Fibroblast of lung (primary cell): Measurements from ENCODE around the gene HCFC1R1. TPM values are rescaled to one million over a fixed set of nuclear protein-coding genes. Genes with fewer than 3 reads are reported as not detected.
"Not testable (repeated sequence)": the region's sequence is repeated elsewhere in the genome, so short reads cannot be mapped to it uniquely, and the experiment has no call there.

Experiments
- DNase-seq, 2 donors: peaks; one replicate each; pipeline versions ENCODE4 v3.0.0 to v3.0.0-alpha.2; 2010; ENCODE audit warnings: low read depth in 2 of 2
- H2AFZ ChIP-seq: 2 replicates; pipeline ENCODE4 v1.5.1; 2012; ENCODE audit warnings: low read length, control low read depth, inconsistent platforms
- H3K27ac ChIP-seq: 2 replicates; pipeline ENCODE4 v1.5.1; 2011; ENCODE audit warnings: low read length, control low read depth; ENCODE audit not compliant: insufficient read depth
- H3K27me3 ChIP-seq: 2 replicates; pipeline ENCODE4 v1.5.1; 2011; ENCODE audit warnings: mild to moderate bottlenecking, low read length; ENCODE audit not compliant: control insufficient read depth, insufficient read depth
- H3K36me3 ChIP-seq: 2 replicates; pipeline ENCODE4 v1.5.1; 2011; ENCODE audit warnings: low read length; ENCODE audit not compliant: control insufficient read depth, insufficient read depth
- H3K4me1 ChIP-seq: 2 replicates; pipeline ENCODE4 v1.5.1; 2011; ENCODE audit warnings: low read length; ENCODE audit not compliant: control insufficient read depth, insufficient read depth; ENCODE audit errors: extremely low read depth
- H3K4me2 ChIP-seq: 2 replicates; pipeline ENCODE4 v1.5.1; 2011; ENCODE audit warnings: low read length, control low read depth; ENCODE audit not compliant: insufficient read depth; ENCODE audit errors: extremely low read depth
- H3K4me3 ChIP-seq, 4 experiments: fragments of 200-600 bp in 1 of 4; sonication (generic) in 1 of 4; replicated peaks in 1 of 4; 2 replicates each; pipeline ENCODE4 v1.5.1; 2011 to 2016; ENCODE audit warnings: low read length in 4 of 4, low read depth in 3 of 4, mild to moderate bottlenecking in 3 of 4, control low read depth in 2 of 4, inconsistent platforms in 1 of 4, mixed read lengths in 1 of 4; ENCODE audit not compliant: insufficient read depth in 1 of 4; ENCODE audit errors: control extremely low read depth in 1 of 4
- H3K79me2 ChIP-seq: 2 replicates; pipeline ENCODE4 v1.5.1; 2012; ENCODE audit warnings: mild to moderate bottlenecking, low read length, inconsistent platforms; ENCODE audit not compliant: control insufficient read depth, insufficient read depth
- H3K9ac ChIP-seq: 2 replicates; pipeline ENCODE4 v1.5.1; 2011; ENCODE audit warnings: mild to moderate bottlenecking, low read length, control low read depth; ENCODE audit not compliant: insufficient read depth
- H3K9me3 ChIP-seq: 2 replicates; pipeline ENCODE4 v1.5.1; 2012; ENCODE audit warnings: low read depth, low read length; ENCODE audit not compliant: control insufficient read depth, insufficient read depth
- H4K20me1 ChIP-seq: 2 replicates; pipeline ENCODE4 v1.5.1; 2011; ENCODE audit warnings: low read length; ENCODE audit not compliant: control insufficient read depth, insufficient read depth; ENCODE audit errors: extremely low read depth
- EZH2 ChIP-seq: IDR thresholded peaks from 2 replicates; pipeline ENCODE4 v1.5.1; 2012; ENCODE audit warnings: low read length, control low read depth, mild to moderate bottlenecking; ENCODE audit errors: missing control alignments
- polyA plus RNA-seq, 2 donors: library from polyadenylated mRNA; depleted of rRNA in 1 of 2; stranded (reverse) in 1 of 2; unstranded in 1 of 2; fragments of >200 nt; gene quantifications; 2 replicates each; pipeline ENCODE4 v1.2.1, GENCODE V29; 2011 to 2012; ENCODE audit warnings: missing spikeins in 1 of 2
- total RNA-seq: library from RNA; depleted of rRNA; stranded (reverse); fragments of >200 nt; gene quantifications from 2 replicates; pipeline ENCODE4 v1.2.1, GENCODE V29; 2014
- TF ChIP-seq, protein P1 (sequence below), 2 donors: IDR thresholded peaks in 1 of 2; conservative IDR thresholded peaks in 1 of 2; 1 replicate in 1 of 2; 2 replicates in 1 of 2; pipeline ENCODE4 v1.5.1; 2011 to 2012; ENCODE audit warnings: low read length in 2 of 2, control low read depth in 1 of 2, inconsistent platforms in 1 of 2, low read depth in 1 of 2, mild to moderate bottlenecking in 1 of 2

HCFC1R1 gene
- total and polyA plus RNA-seq, 2 donors (not counting 1 experiment from before 2014, with no cell fraction given) = 58.0 to 75.5 TPM

DNA sequence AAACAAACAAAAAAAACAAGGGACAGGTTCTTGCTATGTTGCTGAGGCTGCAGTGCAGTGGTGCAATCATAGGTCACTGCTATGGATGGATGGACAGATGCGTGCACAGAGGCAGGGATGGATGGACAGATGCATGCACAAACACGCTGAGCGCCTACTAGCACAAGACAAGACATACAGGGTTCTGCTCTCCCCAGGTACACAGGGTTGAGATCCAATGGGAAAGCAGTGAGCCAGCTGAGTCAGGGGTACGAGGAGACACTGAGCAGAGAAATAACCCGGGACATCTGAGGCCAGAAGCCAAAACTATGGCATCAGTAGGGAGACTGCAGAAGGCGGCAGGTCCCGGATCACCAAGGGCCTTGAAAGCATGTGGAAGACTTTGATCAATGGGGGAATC is 47.9 kb upstream of the HCFC1R1 start:
- no peaks in the 10 kb centered on the region for H3K79me2 ChIP-seq
- H3K4me1 ChIP-seq = no peaks in the 10 kb centered on the region
- no peak overlapping the region for H3K27ac ChIP-seq
- TF ChIP-seq EZH2 = no peak
- TF ChIP-seq, protein P1, sequence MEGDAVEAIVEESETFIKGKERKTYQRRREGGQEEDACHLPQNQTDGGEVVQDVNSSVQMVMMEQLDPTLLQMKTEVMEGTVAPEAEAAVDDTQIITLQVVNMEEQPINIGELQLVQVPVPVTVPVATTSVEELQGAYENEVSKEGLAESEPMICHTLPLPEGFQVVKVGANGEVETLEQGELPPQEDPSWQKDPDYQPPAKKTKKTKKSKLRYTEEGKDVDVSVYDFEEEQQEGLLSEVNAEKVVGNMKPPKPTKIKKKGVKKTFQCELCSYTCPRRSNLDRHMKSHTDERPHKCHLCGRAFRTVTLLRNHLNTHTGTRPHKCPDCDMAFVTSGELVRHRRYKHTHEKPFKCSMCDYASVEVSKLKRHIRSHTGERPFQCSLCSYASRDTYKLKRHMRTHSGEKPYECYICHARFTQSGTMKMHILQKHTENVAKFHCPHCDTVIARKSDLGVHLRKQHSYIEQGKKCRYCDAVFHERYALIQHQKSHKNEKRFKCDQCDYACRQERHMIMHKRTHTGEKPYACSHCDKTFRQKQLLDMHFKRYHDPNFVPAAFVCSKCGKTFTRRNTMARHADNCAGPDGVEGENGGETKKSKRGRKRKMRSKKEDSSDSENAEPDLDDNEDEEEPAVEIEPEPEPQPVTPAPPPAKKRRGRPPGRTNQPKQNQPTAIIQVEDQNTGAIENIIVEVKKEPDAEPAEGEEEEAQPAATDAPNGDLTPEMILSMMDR (conservative IDR thresholded peaks at IDR 0.05 in 1 of 2, IDR thresholded peaks at IDR 0.05 in 1 of 2; ENCODE audit: low read depth in 1 of 2, low read length in 2 of 2) = no peak
- H4K20me1 ChIP-seq = no peaks in the 10 kb centered on the region
- H2AFZ ChIP-seq = no peak overlapping the region
- no peak overlapping the region for H3K9ac ChIP-seq
- no peak overlapping the region for H3K4me2 ChIP-seq
- no peak for DNase-seq
- H3K4me3 ChIP-seq = no peak overlapping the region
- H3K27me3 ChIP-seq = peaks cover 6% of the 10 kb centered on the region
- H3K36me3 ChIP-seq = no peaks in the 10 kb centered on the region
- no peaks in the 10 kb centered on the region for H3K9me3 ChIP-seq

DNA sequence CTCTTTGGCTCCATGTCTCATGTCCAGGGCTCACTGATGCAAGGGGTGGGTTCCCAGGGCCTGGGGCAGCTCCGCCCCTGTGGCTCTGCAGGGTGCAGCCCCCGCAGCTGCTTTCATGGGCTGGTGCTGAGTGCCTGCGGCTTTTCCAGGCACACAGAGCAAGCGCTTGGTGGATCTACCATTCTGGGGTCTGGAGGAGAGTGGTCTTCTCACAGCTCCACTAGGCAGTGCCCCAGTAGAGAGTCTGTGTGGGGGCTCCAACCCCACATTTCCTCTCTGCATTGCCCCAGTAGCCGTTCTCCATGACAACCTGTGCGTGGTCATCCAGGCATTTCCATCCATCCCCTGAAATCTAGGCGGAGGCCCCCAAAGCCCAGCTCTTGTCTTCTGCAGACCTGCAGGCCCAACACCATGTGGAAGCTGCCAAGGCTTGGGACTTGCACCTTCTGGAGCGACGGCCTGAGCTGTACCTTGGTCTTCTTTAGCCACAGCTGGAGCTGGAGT is 46.9 kb upstream of the HCFC1R1 start:
- Histone ChIP-seq H2AFZ (no peak overlapping the region), H3K4me2 (no peak overlapping the region)
- DNase-seq = no peak

GRCh38 chr16:3069146-3069545 is 45.4 kb upstream of the HCFC1R1 start:
- H2AFZ ChIP-seq, H3K79me2 ChIP-seq, H3K36me3 ChIP-seq, H3K4me3 ChIP-seq, H4K20me1 ChIP-seq, H3K27me3 ChIP-seq, H3K4me2 ChIP-seq, H3K27ac ChIP-seq, H3K9me3 ChIP-seq, H3K4me1 ChIP-seq, H3K9ac ChIP-seq, DNase-seq: not testable (repeated sequence)

More for the DNA sequence above, 46.9 kb upstream of the HCFC1R1 start:
- Histone ChIP-seq H3K4me1 (no peaks in the 10 kb centered on the region), H3K9me3 (no peaks in the 10 kb centered on the region), H3K36me3 (no peaks in the 10 kb centered on the region), H3K9ac (no peak overlapping the region), H3K79me2 (no peaks in the 10 kb centered on the region), H3K27ac (no peak overlapping the region), H4K20me1 (no peaks in the 10 kb centered on the region), H3K27me3 (peaks cover 3% of the 10 kb centered on the region), H3K4me3 (no peak overlapping the region)
- TF ChIP-seq, protein P1 (conservative IDR thresholded peaks at IDR 0.05 in 1 of 2, IDR thresholded peaks at IDR 0.05 in 1 of 2; ENCODE audit: low read depth in 1 of 2, low read length in 2 of 2) = no peak
- no peak for TF ChIP-seq EZH2
